ENCODE measurements around the gene LKAAEAR1. TPM values are rescaled to one million over a fixed set of nuclear protein-coding genes. Genes with fewer than 3 reads are reported as not detected.

The LKAAEAR1 gene
- total and polyA plus RNA-seq, 2 experiments from 2014 or later, result 1.2 TPM; not detected in 1

DNA sequence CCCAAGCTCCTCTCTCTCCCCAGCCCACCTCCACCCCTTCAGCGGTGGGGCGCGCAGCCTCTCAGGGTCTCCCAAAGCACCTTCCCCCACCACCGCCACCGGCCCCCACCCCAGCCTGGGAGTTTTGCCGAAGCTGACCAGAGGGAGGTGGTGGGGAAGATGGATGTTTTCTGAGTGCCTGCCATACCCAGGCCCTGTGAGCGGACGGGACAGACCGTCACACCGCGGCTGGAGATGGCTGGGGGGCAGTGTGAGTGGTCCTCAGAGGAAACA is 42.5 kb downstream of the LKAAEAR1 start:
- Histone ChIP-seq H3K27ac (no peak overlapping the region), H3K9me2 (replicated peaks; ENCODE audit: insufficient read depth) (no peaks in the 10 kb centered on the region), H3K4me2 (peak overlapping the region; percentile 96), H3K4me1 (ENCODE audit: insufficient read depth) (peaks cover 31% of the 10 kb centered on the region), H3K27me3 (peaks cover 53% of the 10 kb centered on the region), H2AFZ (peak overlapping the region; percentile 89), H3K4me3 (no peak overlapping the region), H3K79me2 (no peaks in the 10 kb centered on the region), H3K9me3 (ENCODE audit: low read depth) (no peaks in the 10 kb centered on the region), H3K36me3 (replicated peaks; ENCODE audit: insufficient read depth, low read depth) (no peaks in the 10 kb centered on the region), H4K20me1 (ENCODE audit: insufficient read depth, poor library complexity, severe bottlenecking) (no peaks in the 10 kb centered on the region)
- no peak for DNase-seq (ENCODE audit: low spot score)
- 50% methylated on average over 10 of the region's 11 CpGs for WGBS (ENCODE audit: low lambda C conversion rate, missing lambda C conversion rate)
- TF ChIP-seq EZH2phosphoT487 (IDR thresholded peaks at IDR 0.05; ENCODE audit: low read depth, severe bottlenecking, unreplicated experiment) (no peak), EZH2 (IDR thresholded peaks at IDR 0.05; ENCODE audit: borderline replicate concordance) (no peak), CTCF (IDR thresholded peaks at IDR 0.05; ENCODE audit: poor library complexity) (no peak)

DNA sequence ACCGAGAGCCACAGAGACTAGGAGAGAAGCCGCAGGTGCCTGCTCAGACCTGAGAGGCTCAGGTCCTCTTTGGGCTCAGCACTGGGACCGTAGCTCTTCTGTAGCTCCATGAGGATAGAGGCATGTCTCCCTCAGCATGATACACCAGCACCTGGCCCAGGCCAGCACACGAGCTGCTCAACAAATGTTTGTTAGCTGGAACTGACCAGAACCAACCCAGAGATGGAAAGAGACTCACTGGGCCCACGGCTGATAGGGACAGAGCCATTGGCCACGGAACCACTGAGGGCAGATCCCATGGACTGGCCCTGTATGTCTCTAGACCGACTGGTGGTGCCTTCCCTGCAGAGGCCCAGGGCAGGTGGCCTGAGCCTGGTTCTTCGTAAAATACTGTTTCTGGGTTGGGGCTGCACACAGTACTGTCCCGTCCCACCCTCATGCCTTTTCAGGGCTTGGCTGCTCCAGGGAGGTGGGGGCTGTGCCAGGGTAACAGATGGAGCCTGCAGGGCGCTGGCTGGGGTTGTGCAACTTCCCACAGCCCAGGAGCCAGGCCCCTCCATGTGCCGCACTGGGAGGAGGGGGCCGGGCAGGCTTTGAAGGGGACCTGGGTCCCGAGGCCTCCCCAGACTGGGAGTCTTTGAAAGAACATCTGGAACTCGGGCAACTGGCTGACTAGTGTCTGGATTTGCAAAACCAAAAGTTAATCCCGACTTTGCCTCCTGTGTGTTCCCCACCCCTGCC is 43.0 kb downstream of the LKAAEAR1 start:
- TF ChIP-seq EZH2phosphoT487 (IDR thresholded peaks at IDR 0.05; ENCODE audit: low read depth, severe bottlenecking, unreplicated experiment) (no peak), EZH2 (IDR thresholded peaks at IDR 0.05; ENCODE audit: borderline replicate concordance) (no peak)
- H3K4me2 ChIP-seq, result peak overlapping the region; percentile 96

GRCh38 chr20:64040231-64041039 is 43.8 kb downstream of the LKAAEAR1 start:
- WGBS (ENCODE audit: low lambda C conversion rate, missing lambda C conversion rate), result 85% methylated on average over 12 of the region's 12 CpGs
- H3K36me3 ChIP-seq (replicated peaks; ENCODE audit: insufficient read depth, low read depth), result no peaks in the 10 kb centered on the region
- H3K27me3 ChIP-seq, result peaks cover 56% of the 10 kb centered on the region
- TF ChIP-seq CTCF (IDR thresholded peaks at IDR 0.05; ENCODE audit: poor library complexity), result no peak
- TF ChIP-seq EZH2 (IDR thresholded peaks at IDR 0.05; ENCODE audit: borderline replicate concordance), result no peak
- no peak for TF ChIP-seq EZH2phosphoT487 (IDR thresholded peaks at IDR 0.05; ENCODE audit: low read depth, severe bottlenecking, unreplicated experiment)
- no peaks in the 10 kb centered on the region for H3K9me2 ChIP-seq (replicated peaks; ENCODE audit: insufficient read depth)
- H3K4me1 ChIP-seq (ENCODE audit: insufficient read depth), result peaks cover 31% of the 10 kb centered on the region
- H2AFZ ChIP-seq, result no peak overlapping the region
- no peaks in the 10 kb centered on the region for H4K20me1 ChIP-seq (ENCODE audit: insufficient read depth, poor library complexity, severe bottlenecking)
- no peaks in the 10 kb centered on the region for H3K79me2 ChIP-seq
- no peak overlapping the region for H3K27ac ChIP-seq
- no peak overlapping the region for H3K4me3 ChIP-seq
- H3K9me3 ChIP-seq (ENCODE audit: low read depth), result no peaks in the 10 kb centered on the region
- no peak overlapping the region for H3K4me2 ChIP-seq
- no peak for DNase-seq (ENCODE audit: low spot score)

More for the DNA sequence above, 43.0 kb downstream of the LKAAEAR1 start:
- no peaks in the 10 kb centered on the region for H3K79me2 ChIP-seq
- no peaks in the 10 kb centered on the region for H3K9me3 ChIP-seq (ENCODE audit: low read depth)
- H3K4me1 ChIP-seq (ENCODE audit: insufficient read depth), result peaks cover 31% of the 10 kb centered on the region
- H3K27me3 ChIP-seq, result peaks cover 55% of the 10 kb centered on the region
- H3K27ac ChIP-seq, result no peak overlapping the region
- no peak overlapping the region for H2AFZ ChIP-seq
- H3K36me3 ChIP-seq (replicated peaks; ENCODE audit: insufficient read depth, low read depth), result no peaks in the 10 kb centered on the region
- no peak for DNase-seq (ENCODE audit: low spot score)
- H3K4me3 ChIP-seq, result no peak overlapping the region
- no peaks in the 10 kb centered on the region for H4K20me1 ChIP-seq (ENCODE audit: insufficient read depth, poor library complexity, severe bottlenecking)
- no peaks in the 10 kb centered on the region for H3K9me2 ChIP-seq (replicated peaks; ENCODE audit: insufficient read depth)
- 73% methylated on average over 15 of the region's 15 CpGs for WGBS (ENCODE audit: low lambda C conversion rate, missing lambda C conversion rate)

All from hepatocyte (in vitro differentiated cells).